ENCODE measurements around the gene NQO2. TPM values are rescaled to one million over a fixed set of nuclear protein-coding genes. Genes with fewer than 3 reads are reported as not detected.

The NQO2 gene
- total RNA-seq, 2 donors from 2014 or later = 50.8 to 199 TPM

GRCh38 chr6:2988094-2988425, 11.6 kb upstream of the NQO2 start:
- peak overlapping the region; percentile 97 for H3K27ac Mint-ChIP-seq
- H3K36me3 ChIP-seq (ENCODE audit: control insufficient read depth, insufficient read depth, low read length) = no peaks in the 10 kb centered on the region
- peak overlapping the region; percentile 97 for H3K27ac ChIP-seq (ENCODE audit: low read depth, low read length)
- H3K27me3 ChIP-seq (ENCODE audit: control insufficient read depth, insufficient read depth, low read length, poor library complexity, severe bottlenecking) = no peaks in the 10 kb centered on the region
- WGBS, 2 experiments (ENCODE audit: insufficient coverage in 1 of 2, insufficient read length in 1 of 2) = 21 to 62% methylated on average over 1 to 2 of the region's 2 CpGs
- peaks cover 57% of the 10 kb centered on the region for H3K4me1 Mint-ChIP-seq
- peaks cover 23% of the 10 kb centered on the region for H3K4me1 ChIP-seq (ENCODE audit: control insufficient read depth, insufficient read depth, low read length)
- peak overlapping the region; percentile 73 for H3K4me3 Mint-ChIP-seq
- H3K9ac ChIP-seq (ENCODE audit: extremely low read depth, low read length, poor library complexity, severe bottlenecking) = peak overlapping the region; percentile 98
- H3K27me3 Mint-ChIP-seq (ENCODE audit: insufficient read depth) = no peaks in the 10 kb centered on the region
- H3K4me3 ChIP-seq (ENCODE audit: low read length) = peak overlapping the region; percentile 85
- no peak for DNase-seq
- H3K9me3 Mint-ChIP-seq = no peaks in the 10 kb centered on the region
- H3K9me3 ChIP-seq (ENCODE audit: control insufficient read depth, low read length) = peaks cover 5% of the 10 kb centered on the region
- no peak for TF ChIP-seq CTCF (conservative IDR thresholded peaks at IDR 0.05)
- H3K36me3 Mint-ChIP-seq (ENCODE audit: low read depth) = no peaks in the 10 kb centered on the region

GRCh38 chr6:2988426-2989331, 11.0 kb upstream of the NQO2 start:
- WGBS, 2 experiments (ENCODE audit: insufficient coverage in 1 of 2, insufficient read length in 1 of 2) = 0% methylated on average over 28 to 64 of the region's 64 CpGs
- H3K4me3 Mint-ChIP-seq = peak overlapping the region; percentile 73
- H3K27me3 Mint-ChIP-seq (ENCODE audit: insufficient read depth) = no peaks in the 10 kb centered on the region
- peaks cover 52% of the 10 kb centered on the region for H3K4me1 Mint-ChIP-seq
- H3K4me3 ChIP-seq (ENCODE audit: low read length) = peak overlapping the region; percentile 85
- no peaks in the 10 kb centered on the region for H3K36me3 ChIP-seq (ENCODE audit: control insufficient read depth, insufficient read depth, low read length)
- peak overlapping the region; percentile 98 for H3K27ac Mint-ChIP-seq
- no peaks in the 10 kb centered on the region for H3K9me3 Mint-ChIP-seq
- H3K4me1 ChIP-seq (ENCODE audit: control insufficient read depth, insufficient read depth, low read length) = peaks cover 23% of the 10 kb centered on the region
- H3K36me3 Mint-ChIP-seq (ENCODE audit: low read depth) = no peaks in the 10 kb centered on the region
- peak overlapping the region; percentile 98 for H3K9ac ChIP-seq (ENCODE audit: extremely low read depth, low read length, poor library complexity, severe bottlenecking)
- H3K27me3 ChIP-seq (ENCODE audit: control insufficient read depth, insufficient read depth, low read length, poor library complexity, severe bottlenecking) = no peaks in the 10 kb centered on the region
- peaks cover 5% of the 10 kb centered on the region for H3K9me3 ChIP-seq (ENCODE audit: control insufficient read depth, low read length)
- TF ChIP-seq CTCF (conservative IDR thresholded peaks at IDR 0.05) = peak; percentile 94
- peak; percentile 97 for DNase-seq
- peak overlapping the region; percentile 97 for H3K27ac ChIP-seq (ENCODE audit: low read depth, low read length)

- peaks cover 2% of the 10 kb centered on the region for H3K9me3 Mint-ChIP-seq
- peak; percentile 47 for TF ChIP-seq CTCF (conservative IDR thresholded peaks at IDR 0.05)
- Histone ChIP-seq H3K4me3 (ENCODE audit: low read length) (peak overlapping the region; percentile 85), H3K9me3 (ENCODE audit: control insufficient read depth, low read length) (peaks cover 5% of the 10 kb centered on the region), H3K27me3 (ENCODE audit: control insufficient read depth, insufficient read depth, low read length, poor library complexity, severe bottlenecking) (no peaks in the 10 kb centered on the region), H3K9ac (ENCODE audit: extremely low read depth, low read length, poor library complexity, severe bottlenecking) (peak overlapping the region; percentile 98), H3K27ac (ENCODE audit: low read depth, low read length) (peak overlapping the region; percentile 97), H3K36me3 (ENCODE audit: control insufficient read depth, insufficient read depth, low read length) (no peaks in the 10 kb centered on the region), H3K4me1 (ENCODE audit: control insufficient read depth, insufficient read depth, low read length) (peaks cover 22% of the 10 kb centered on the region)
- peak overlapping the region; percentile 98 for H3K27ac Mint-ChIP-seq
- no peaks in the 10 kb centered on the region for H3K27me3 Mint-ChIP-seq (ENCODE audit: insufficient read depth)
- 4 to 7% methylated on average over 11 to 22 of the region's 22 CpGs for WGBS, 2 experiments (ENCODE audit: insufficient coverage in 1 of 2, insufficient read length in 1 of 2)
- DNase-seq = peak; percentile 93
- peaks cover 48% of the 10 kb centered on the region for H3K4me1 Mint-ChIP-seq
- peaks cover 2% of the 10 kb centered on the region for H3K36me3 Mint-ChIP-seq (ENCODE audit: low read depth)
- peak overlapping the region; percentile 73 for H3K4me3 Mint-ChIP-seq
These were observed 10.1 kb upstream of the NQO2 start for GRCh38 chr6:2989332-2990247.

Data from endodermal cell (in vitro differentiated cells).